ENCODE data around the gene RPS6KA1.

- TF ChIP-seq ZNF274 (IDR thresholded peaks at IDR 0.05; ENCODE audit: low read depth, low read length) (no peak), SUZ12 (IDR thresholded peaks at IDR 0.05; ENCODE audit: extremely low read depth, insufficient read depth, insufficient read length) (no peak)
These were observed 1.5 kb downstream of the RPS6KA1 start for GRCh38 chr1:26530895-26531598.
